HT1080 (cell line): ENCODE measurements around the gene CPTP. TPM values are rescaled to one million over a fixed set of nuclear protein-coding genes. Genes with fewer than 3 reads are reported as not detected.

Source experiments
- DNase-seq: peaks from one replicate; pipeline ENCODE4 v3.0.0-alpha.2; 2015; ENCODE audit warnings: low read depth
- total RNA-seq: library from RNA; depleted of rRNA; stranded (reverse); fragments of >200 nt; shearing (Covaris generic); gene quantifications from 2 replicates; pipeline ENCODE4 v1.2.3, GENCODE V29; 2014

Gene CPTP
- total RNA-seq, 1 experiment from 2014 or later: 55.0 TPM

GRCh38 chr1:1318777-1319645 is 5.6 kb upstream of the CPTP start:
- no peak for DNase-seq

GRCh38 chr1:1319646-1319941 is 5.0 kb upstream of the CPTP start:
- DNase-seq: no peak

- DNase-seq: no peak
Measured at GRCh38 chr1:1320666-1321448, 3.7 kb upstream of the CPTP start.

- DNase-seq: no peak
Measured at GRCh38 chr1:1321477-1321876, 3.1 kb upstream of the CPTP start.

- no peak for DNase-seq
Measured at GRCh38 chr1:1322418-1322817, 2.2 kb upstream of the CPTP start.

- no peak for DNase-seq
Measured at GRCh38 chr1:1322952-1323351, 1.6 kb upstream of the CPTP start.

GRCh38 chr1:1324084-1324523 is 498 bp upstream of the CPTP start:
- DNase-seq: no peak

GRCh38 chr1:1325288-1326074 is 879 bp downstream of the CPTP start:
- no peak for DNase-seq

GRCh38 chr1:1326075-1326605 is 1.5 kb downstream of the CPTP start:
- DNase-seq: no peak

- DNase-seq: no peak
Measured at GRCh38 chr1:1327291-1327690, 2.7 kb downstream of the CPTP start.

GRCh38 chr1:1328254-1328653 is 3.7 kb downstream of the CPTP start:
- no peak for DNase-seq

GRCh38 chr1:1329304-1330210 is 5.0 kb downstream of the CPTP start:
- no peak for DNase-seq

- no peak for DNase-seq
Measured at GRCh38 chr1:1330366-1331067, 5.9 kb downstream of the CPTP start.

- no peak for DNase-seq
Measured at GRCh38 chr1:1331068-1331965, 6.7 kb downstream of the CPTP start, which contains the start of gene TAS1R3. TSS of gene TAS1R3 (plus strand) at chr1:1331280. CDS start at chr1:1331346, 66 bp downstream.

GRCh38 chr1:1332031-1332755 is 7.6 kb downstream of the CPTP start:
- DNase-seq: no peak

- no peak for DNase-seq
Measured at GRCh38 chr1:1332774-1333480, 8.3 kb downstream of the CPTP start.

- DNase-seq: no peak
Measured at GRCh38 chr1:1333551-1334241, 9.1 kb downstream of the CPTP start.
